Measurements from ENCODE around the gene IL16.

IL16 gene

GRCh38 chr15:81289910-81290309 lies 93.2 kb downstream of the IL16 start:
- H3K4me3 ChIP-seq (ENCODE audit: low read depth, low read length), result no peak overlapping the region

- H3K4me3 ChIP-seq (ENCODE audit: low read depth, low read length), result no peak overlapping the region
Observed at GRCh38 chr15:81291916-81292522, 95.3 kb downstream of the IL16 start.

GRCh38 chr15:81292523-81293001 lies 95.9 kb downstream of the IL16 start:
- H3K4me3 ChIP-seq (ENCODE audit: low read depth, low read length), result no peak overlapping the region

- H3K4me3 ChIP-seq (ENCODE audit: low read depth, low read length), result no peak overlapping the region
Observed at GRCh38 chr15:81293728-81294515, 97.2 kb downstream of the IL16 start.

GRCh38 chr15:81294516-81294880 lies 97.8 kb downstream of the IL16 start:
- H3K4me3 ChIP-seq (ENCODE audit: low read depth, low read length), result no peak overlapping the region

GRCh38 chr15:81295486-81296121 lies 98.9 kb downstream of the IL16 start:
- no peak overlapping the region for H3K4me3 ChIP-seq (ENCODE audit: low read depth, low read length)

GRCh38 chr15:81296186-81296585 lies 99.5 kb downstream of the IL16 start:
- H3K4me3 ChIP-seq (ENCODE audit: low read depth, low read length), result no peak overlapping the region

- H3K4me3 ChIP-seq (ENCODE audit: low read depth, low read length), result no peak overlapping the region
Observed at GRCh38 chr15:81296673-81297072, 100.0 kb downstream of the IL16 start.

GRCh38 chr15:81297147-81297572 lies 100.5 kb downstream of the IL16 start:
- H3K4me3 ChIP-seq (ENCODE audit: low read depth, low read length), result no peak overlapping the region

GRCh38 chr15:81297603-81298575 lies 101.2 kb downstream of the IL16 start:
- no peak overlapping the region for H3K4me3 ChIP-seq (ENCODE audit: low read depth, low read length)

- H3K4me3 ChIP-seq (ENCODE audit: low read depth, low read length), result no peak overlapping the region
Observed at GRCh38 chr15:81298611-81299010, 101.9 kb downstream of the IL16 start.

- no peak overlapping the region for H3K4me3 ChIP-seq (ENCODE audit: low read depth, low read length)
Observed at GRCh38 chr15:81299156-81299555, 102.5 kb downstream of the IL16 start.

GRCh38 chr15:81299630-81300273 lies 103.1 kb downstream of the IL16 start:
- H3K4me3 ChIP-seq (ENCODE audit: low read depth, low read length), result no peak overlapping the region

- no peak overlapping the region for H3K4me3 ChIP-seq (ENCODE audit: low read depth, low read length)
Observed at GRCh38 chr15:81301385-81301784, 104.7 kb downstream of the IL16 start.

GRCh38 chr15:81301815-81302399 lies 105.2 kb downstream of the IL16 start:
- no peak overlapping the region for H3K4me3 ChIP-seq (ENCODE audit: low read depth, low read length)

GRCh38 chr15:81302701-81303109 lies 106.0 kb downstream of the IL16 start:
- H3K4me3 ChIP-seq (ENCODE audit: low read depth, low read length), result no peak overlapping the region

- no peak overlapping the region for H3K4me3 ChIP-seq (ENCODE audit: low read depth, low read length)
Observed at GRCh38 chr15:81303244-81304225, 106.9 kb downstream of the IL16 start.

- H3K4me3 ChIP-seq (ENCODE audit: low read depth, low read length), result no peak overlapping the region
Observed at GRCh38 chr15:81304226-81304625, 107.5 kb downstream of the IL16 start.

GRCh38 chr15:81308260-81308659 lies 111.6 kb downstream of the IL16 start:
- no peak overlapping the region for H3K4me3 ChIP-seq (ENCODE audit: low read depth, low read length)

Measured in iPS-11a (cell line).